PFSK-1 (cell line): Measurements from ENCODE around the gene GARIN1A.

ENCODE experiments used
- FOXP2 ChIP-seq: optimal IDR thresholded peaks from 2 replicates; pipeline ENCODE3; 2011; ENCODE audit warnings: borderline replicate concordance, control low read depth, inconsistent platforms; ENCODE audit not compliant: insufficient read depth; ENCODE audit errors: extremely low read length, extremely low read depth
- SIN3A ChIP-seq: IDR thresholded peaks from 2 replicates; pipeline ENCODE4 v1.6.1; 2012; ENCODE audit warnings: mild to moderate bottlenecking, low read length, moderate library complexity, borderline replicate concordance; ENCODE audit not compliant: insufficient read depth

DNA sequence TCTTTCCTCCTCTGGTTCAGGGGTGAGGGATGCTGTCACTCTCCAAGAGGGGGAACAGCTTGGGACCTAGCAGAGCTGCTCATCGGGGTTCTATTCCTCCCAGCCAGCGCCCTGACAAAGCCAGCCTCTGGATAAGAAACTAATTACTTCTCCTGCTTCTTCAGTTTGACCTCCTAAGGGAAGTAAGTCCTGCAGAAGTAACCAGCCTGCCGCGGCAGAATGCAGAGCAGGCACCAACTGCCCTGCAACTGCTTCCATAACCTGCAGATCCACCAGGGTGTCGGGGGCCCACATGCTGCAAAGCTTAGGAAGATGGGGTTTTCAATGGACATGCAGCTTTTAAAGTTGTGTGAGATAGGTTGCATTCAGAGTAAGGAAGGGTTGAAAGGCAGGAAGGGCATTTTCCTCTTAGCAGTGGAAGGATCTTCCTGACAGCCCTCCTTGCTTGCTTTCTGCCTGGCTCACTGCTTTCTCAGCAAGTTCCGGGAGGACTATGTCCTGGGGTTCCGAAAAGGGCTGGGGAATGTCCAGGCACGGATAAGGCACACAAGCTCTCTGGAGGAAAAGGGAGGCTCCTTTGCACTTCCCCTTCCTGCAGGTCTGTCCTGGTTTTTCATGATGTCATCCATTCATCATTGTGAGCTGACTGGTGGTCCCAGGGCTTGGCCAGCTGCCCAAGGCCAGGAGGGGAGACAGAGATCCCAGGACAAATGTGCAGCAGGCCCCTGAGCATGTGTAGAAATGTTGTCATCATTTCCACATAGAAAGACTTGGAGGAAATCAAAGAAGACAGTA, 42.8 kb downstream of the GARIN1A start:
- TF ChIP-seq FOXP2 (no peak), SIN3A (0 out of 2 replicates have a peak, but pooled peaks have one; percentile 67)
